GM18868 (cell line): Measurements from ENCODE around the gene KCTD2.

Source experiments
- ATAC-seq: cut with Tn5 transposase; IDR thresholded peaks from one replicate; pipeline ENCODE4 v1.9.1; 2021; ENCODE audit warnings: mild to moderate bottlenecking, moderate library complexity; ENCODE audit not compliant: unreplicated experiment

The KCTD2 gene

GRCh38 chr17:75075597-75076336 lies 28.7 kb downstream of the KCTD2 start:
- no peak for ATAC-seq

GRCh38 chr17:75077072-75077495 lies 30.1 kb downstream of the KCTD2 start:
- no peak for ATAC-seq

- no peak for ATAC-seq
These were observed 30.7 kb downstream of the KCTD2 start for GRCh38 chr17:75077496-75078283.

GRCh38 chr17:75078284-75079022 lies 31.4 kb downstream of the KCTD2 start:
- ATAC-seq, result no peak

GRCh38 chr17:75079023-75079373 lies 32.0 kb downstream of the KCTD2 start:
- no peak for ATAC-seq

GRCh38 chr17:75081611-75082540 lies 34.9 kb downstream of the KCTD2 start:
- no peak for ATAC-seq

GRCh38 chr17:75082683-75083082 lies 35.7 kb downstream of the KCTD2 start:
- no peak for ATAC-seq

- no peak for ATAC-seq
These were observed 37.1 kb downstream of the KCTD2 start for GRCh38 chr17:75084039-75084660.

GRCh38 chr17:75086496-75087181 lies 39.6 kb downstream of the KCTD2 start:
- ATAC-seq, result no peak

- ATAC-seq, result no peak
These were observed 40.1 kb downstream of the KCTD2 start for GRCh38 chr17:75087182-75087557.

GRCh38 chr17:75087558-75088453 lies 40.8 kb downstream of the KCTD2 start, which contains the start of gene SLC16A5:
SLC16A5 (plus strand) TSS chr17:75087954; CDS start chr17:75093637, 5,683 bp downstream.
- ATAC-seq, result no peak

GRCh38 chr17:75088465-75089417 lies 41.7 kb downstream of the KCTD2 start:
- no peak for ATAC-seq

- ATAC-seq, result no peak
These were observed 44.1 kb downstream of the KCTD2 start for GRCh38 chr17:75090871-75091854.

- ATAC-seq, result no peak
These were observed 44.9 kb downstream of the KCTD2 start for GRCh38 chr17:75091855-75092327.

GRCh38 chr17:75093548-75094158 lies 46.6 kb downstream of the KCTD2 start:
- no peak for ATAC-seq
